Stimulated activated CD8-positive, alpha-beta memory T cell treated with anti-CD3 and anti-CD28 coated beads, Interleukin-2, amount 100 ng/mL, for 1 hour (primary cell): ENCODE data around the gene SBK2.
A peak's percentile ranks its signal among the peaks of the same experiment; 100 is the strongest.
"Not testable (repeated sequence)": the region's sequence is repeated elsewhere in the genome, so short reads cannot be mapped to it uniquely, and the experiment has no call there.

Experiments
- DNase-seq, 2 donors: peaks; one replicate each; pipeline ENCODE4 v3.0.0-alpha.2; 2020; ENCODE audit warnings: low read depth in 2 of 2

The SBK2 gene, protein sequence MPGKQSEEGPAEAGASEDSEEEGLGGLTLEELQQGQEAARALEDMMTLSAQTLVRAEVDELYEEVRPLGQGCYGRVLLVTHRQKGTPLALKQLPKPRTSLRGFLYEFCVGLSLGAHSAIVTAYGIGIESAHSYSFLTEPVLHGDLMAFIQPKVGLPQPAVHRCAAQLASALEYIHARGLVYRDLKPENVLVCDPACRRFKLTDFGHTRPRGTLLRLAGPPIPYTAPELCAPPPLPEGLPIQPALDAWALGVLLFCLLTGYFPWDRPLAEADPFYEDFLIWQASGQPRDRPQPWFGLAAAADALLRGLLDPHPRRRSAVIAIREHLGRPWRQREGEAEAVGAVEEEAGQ

DNA sequence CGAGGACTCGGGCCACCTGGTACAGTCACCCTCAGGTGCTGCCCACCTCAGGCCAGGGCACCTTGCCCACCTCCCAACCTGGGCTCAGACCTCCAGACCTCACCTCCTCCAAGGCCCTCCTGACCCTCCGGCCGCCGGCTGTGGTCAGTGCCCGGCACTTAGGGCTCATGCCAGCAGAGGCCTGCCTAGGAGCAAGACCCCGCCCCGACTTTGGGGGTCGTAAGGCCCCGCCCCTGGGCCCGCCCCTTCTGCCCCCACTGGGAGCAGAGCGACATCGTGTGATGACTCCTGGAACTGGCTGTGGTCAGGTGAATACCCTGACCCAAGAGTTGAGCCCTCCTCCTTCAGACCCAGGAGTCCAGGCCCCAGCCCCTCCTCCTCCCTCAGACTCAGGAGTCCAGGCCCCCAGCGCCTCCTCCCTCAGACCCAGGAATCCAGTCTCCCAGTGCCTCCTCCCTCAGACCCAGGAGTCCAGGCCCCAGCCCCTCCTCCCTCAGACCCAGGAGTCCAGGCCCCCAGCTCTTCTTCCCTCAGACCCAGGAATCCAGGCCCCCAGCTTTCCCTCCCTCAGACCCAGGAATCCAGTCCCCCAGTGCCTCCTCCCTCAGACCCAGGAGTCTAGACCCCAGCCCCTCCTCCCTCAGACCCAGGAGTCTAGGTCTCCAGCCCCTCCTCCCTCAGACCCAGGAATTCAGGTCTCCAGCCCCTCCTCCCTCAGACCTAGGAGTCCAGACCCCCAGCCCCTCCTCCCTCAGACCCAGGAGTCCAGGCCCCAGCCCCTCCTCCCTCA, at the start of gene SBK2:
TSS of gene SBK2 (minus strand) at position 183 of the 790 bp plus-strand sequence. CDS start 839 bp downstream, outside the sequence.
- DNase-seq: no peak

DNA sequence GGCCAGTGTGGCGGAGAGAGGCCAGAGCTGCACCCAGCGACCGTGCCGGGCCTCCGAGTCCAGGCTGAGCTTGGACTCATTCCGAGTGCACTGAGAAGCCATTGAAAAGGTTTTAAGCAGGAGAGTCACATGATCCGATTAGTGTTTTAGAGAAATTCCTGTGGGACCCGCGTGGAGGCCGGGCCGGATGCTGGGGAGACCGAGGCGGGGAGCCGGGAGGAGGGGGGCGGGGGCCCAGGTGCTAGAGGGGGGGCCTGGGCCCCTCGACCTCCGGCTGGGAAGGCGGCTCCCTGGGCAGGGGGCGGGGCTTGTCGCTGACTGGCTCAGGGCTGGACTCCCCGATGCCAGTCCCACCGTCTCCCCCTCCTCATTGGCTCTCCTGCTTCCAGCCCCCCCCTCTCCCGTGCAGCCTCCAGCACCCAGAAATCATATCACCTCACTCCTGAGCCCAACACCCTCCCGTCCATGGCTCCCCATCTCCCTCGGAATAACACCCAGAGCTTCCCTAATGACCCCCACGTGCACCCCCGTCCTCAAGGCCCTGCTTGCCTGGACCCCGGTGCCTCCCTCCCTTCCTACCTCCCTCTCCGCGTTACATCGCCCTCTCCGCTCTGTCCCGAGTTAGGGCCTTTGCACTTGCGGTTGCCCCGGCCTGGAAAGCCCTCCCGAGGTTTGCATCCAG, 48.9 kb upstream of the SBK2 start:
- no peak for DNase-seq

DNA sequence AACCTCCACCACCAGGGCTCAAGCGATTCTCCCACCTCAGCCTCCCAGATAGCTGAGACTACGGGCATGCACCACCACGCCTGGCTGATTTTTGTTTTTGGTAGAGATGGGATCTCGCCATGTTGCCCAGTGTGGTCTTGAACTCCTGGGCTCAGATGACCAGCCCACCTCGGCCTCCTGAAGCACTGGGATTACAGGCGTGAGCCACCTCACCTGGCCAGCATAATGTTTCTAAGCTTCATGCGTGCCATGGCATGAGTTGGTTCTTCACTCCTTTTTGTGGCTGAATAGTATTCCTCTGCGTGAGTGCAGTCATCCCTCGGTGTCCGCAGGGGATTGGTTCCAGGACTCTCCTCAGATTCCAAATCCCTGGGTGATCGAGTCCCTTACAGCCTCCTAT, 47.9 kb upstream of the SBK2 start:
- DNase-seq: no peak

DNA sequence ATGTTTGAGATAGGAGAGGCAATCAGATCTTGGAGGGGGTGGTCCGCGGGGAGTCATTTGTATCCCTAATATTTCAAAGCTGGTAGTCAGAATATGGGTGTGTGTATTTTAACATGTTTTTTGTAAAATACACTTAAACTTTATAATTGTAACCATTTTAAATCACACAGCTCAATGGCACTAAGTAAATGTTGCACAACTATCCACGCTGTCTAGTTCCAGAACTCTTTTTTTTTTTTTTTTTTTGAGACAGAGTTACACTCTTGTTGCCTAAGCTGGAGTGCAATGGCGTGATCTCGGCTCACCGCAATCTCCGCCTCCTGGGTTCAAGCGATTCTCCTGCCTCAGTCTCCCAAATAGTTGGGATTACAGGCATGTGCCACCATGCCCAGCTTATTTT, 47.0 kb upstream of the SBK2 start:
- not testable (repeated sequence) for DNase-seq

DNA sequence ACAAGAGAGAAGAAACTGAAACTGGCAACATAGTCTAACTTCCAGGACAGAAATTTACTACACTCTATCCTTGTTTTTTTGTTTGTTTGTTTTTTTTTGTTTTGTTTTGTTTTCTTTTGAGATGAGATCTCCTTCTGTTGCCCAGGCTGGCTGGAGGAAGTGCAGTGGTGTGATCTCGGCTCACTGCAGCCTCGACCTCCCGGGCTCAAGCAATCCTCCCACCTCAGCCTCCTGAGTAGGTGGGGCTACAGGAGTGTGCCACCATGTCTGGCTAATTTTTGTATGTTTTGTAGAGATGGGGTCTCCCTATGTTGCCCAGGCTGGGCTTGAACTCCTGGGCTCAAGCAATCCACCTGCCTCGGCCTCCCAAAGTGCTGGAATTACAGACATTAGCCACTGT, 45.4 kb upstream of the SBK2 start:
- not testable (repeated sequence) for DNase-seq

DNA sequence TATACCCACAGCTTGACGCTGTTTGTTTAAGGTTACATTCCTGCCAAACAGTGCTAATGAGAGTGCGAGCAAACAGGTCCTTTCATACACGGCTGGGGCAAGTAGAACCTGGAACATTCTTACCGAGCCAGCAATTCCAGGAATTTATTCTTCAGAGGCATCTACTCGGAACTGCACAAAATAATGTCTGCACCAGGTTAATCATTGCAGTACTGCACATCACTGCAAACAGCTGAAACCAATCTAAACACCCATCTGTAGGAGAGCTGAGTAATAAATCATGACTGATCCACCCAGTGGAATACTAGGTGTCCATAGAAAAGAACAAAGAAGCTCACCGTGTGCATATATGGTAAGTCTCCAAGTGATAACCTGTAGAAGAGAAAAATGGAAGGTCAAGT, 44.9 kb upstream of the SBK2 start:
- DNase-seq: no peak

DNA sequence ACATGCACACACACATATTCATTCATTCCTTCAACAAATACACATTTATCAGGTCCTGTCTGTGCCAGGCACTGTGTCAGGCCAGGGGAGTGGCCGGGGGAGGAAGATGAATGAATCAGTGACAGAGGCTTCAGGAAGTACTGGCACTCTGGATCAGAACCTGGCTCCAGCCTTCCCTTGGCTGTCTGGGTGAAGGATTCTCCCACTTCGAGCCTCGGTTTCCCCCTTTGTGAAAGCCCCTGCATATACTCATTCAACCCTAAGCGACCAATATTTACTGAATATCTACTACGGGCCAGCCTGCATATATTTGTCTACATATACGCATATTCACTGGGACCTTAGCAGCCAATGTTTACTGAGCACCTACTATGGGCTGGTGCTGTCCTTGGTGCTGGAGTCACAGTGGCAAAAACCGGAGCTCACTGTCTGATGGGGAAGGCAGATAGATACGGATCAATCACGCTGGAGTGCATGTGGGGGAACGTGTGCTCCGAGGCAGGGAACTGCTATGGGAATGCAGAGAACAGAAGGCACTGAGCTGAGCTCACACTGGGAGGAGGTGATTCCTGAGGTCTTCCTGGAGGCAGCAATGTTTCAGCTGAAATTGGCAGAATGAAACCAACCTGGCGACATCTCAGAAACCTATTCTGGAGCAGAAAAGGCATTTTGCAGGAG, 44.4 kb upstream of the SBK2 start:
- DNase-seq: no peak

DNA sequence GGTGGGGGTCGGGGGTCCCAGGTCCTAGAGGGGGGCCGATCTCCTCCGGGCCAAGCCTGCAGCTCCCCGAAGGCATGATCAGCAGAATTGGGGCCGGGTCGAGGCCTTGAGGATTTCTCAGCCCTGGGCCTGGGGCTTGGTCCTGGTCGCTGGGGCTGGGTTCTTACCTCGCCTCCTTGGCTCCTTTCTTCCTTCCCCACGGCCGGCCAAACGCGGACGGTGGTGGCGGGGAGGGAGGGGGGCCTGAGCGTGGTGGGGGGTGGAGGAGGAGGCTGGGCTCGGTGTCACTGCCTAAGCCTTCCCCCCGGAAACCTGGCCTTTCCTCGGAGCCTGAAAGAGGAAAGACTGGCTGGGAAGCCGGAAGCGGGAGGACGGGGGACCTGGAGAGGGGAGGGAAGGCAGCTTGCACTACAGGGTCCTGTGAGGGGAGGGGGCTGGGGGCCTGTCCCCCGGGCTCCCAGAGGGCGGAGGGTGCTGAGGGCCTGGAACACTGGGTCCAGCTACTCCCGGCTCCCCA, 43.8 kb upstream of the SBK2 start, which contains the start of gene ZNF579:
TSS of gene ZNF579 (minus strand) at position 221 of the 517 bp plus-strand sequence. CDS start 1,209 bp downstream, outside the sequence.
- DNase-seq: peak; percentile 37 to 50

DNA sequence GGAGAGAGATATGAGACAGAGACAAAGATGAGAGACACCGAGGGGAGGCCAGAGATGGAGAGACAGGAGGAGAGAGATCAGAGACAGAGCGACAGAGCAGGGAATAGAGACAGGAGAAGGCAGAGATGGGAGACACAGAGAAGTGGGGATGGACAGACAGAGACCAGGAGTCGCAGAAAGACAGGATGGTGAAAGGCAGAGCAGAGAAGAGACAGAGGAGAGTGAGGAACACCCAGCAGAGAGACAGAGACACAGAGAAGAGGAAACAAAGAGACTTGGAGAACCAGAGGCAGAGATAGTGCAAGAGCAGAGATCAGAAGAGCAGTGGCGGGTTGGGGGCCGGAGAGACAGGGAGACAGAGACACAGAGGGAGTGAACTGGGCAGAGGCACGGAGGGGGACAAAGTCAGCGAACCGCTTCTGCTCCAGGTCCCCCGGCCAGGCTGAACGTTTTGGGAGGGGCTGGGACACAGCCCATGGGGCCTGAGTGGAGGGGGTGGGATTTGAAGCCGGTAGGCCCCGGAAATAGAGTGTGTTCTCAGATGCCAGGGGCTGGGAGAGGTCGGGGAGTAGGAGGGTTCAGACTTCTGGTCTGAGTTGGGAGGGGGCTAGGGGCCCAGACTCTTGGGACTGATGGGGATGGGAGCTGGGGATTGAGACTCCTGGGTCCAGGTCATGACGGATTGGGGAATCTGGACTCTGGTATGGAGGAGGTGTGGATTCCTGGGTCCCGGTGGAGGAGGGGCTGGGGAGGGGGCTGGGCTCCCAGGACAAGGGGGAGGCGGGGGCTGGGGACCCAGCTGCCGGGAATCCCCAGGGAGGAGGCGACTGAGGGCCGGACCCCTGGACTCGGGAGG, 43.1 kb upstream of the SBK2 start:
- no peak for DNase-seq

DNA sequence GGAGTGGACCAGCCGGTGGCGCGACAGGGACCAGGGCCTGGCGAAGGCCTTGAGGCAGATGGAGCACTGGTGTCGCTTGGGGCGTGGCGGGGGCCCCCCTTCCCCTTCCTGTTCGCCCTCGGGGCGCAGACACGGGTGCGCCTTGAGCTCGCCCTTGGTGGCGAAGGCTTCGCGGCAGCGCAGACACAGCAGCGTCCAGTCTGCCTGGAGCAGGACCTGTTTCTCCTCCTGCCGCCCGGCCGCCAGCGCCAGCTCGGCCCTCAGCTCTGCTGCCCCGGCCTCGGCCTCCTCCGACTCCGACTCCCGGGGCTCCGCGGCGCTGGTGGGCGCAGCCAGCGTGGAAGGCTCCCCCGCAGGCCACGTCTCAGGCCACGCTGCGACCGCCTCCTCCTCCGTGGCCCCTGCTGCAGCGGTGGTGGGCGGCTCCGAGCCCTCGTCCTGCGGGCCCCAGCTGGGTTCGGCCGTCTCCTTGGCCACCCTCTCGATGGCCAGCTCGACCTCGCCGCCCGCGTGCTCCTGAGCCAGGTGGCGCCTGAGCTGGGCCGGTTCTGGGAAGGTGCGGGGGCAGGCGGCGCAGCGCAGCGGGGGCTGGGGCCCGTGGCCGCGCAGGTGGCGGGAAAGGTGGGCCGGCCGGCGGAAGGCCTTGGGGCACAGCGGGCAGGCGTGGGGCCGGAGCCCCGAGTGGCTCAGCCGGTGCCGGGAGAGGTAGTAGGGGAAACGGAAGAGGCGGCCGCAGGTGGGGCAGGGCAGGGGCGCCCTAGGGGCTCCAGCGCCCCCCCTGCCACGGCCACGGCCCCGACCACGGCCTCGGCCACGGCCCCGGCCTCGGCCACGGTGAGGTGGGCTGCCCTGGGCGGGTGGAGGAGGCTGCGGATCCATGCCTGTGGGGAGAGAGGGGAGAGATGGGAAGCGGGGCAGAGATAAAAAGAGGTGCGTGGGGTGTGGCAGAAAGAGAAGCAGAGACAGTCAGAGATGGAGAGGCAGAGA, 42.1 kb upstream of the SBK2 start:
- no peak for DNase-seq

DNA sequence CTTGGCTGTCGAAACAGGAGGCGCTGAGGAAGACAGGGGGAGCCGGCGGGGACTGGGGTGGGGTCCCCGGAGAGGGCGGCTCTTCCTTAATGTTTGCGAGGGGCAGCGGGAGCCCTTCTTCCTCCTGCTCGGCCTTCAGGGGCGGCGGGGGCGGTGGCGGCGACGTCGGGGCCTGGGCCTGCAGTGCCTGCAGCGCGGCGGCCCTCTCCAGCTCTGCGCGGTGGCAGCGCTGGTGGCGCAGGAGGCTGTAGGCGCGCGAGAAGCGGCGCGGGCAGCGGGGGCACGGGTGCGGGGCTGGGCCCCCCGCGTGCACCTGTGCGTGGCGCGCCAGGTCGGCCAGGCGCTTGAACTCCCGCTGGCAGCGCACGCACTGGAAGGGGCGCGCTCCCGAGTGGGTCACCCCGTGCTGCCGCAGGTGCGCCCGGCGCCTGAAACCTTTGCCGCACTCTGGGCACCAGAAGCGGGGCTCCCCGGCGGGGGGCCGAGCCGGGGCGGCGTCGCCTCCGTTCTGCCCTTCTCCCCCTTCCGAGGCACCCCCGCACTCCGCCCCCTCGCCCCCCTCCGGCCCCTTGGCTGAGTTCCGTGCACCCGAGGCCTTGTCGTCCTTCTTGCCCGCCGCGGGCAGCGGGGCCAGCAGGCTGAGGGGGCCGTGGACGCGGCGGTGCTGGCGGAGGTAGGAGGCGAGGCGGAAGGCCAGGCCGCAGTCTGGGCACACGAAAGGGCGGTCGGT, 41.3 kb upstream of the SBK2 start:
- no peak for DNase-seq

DNA sequence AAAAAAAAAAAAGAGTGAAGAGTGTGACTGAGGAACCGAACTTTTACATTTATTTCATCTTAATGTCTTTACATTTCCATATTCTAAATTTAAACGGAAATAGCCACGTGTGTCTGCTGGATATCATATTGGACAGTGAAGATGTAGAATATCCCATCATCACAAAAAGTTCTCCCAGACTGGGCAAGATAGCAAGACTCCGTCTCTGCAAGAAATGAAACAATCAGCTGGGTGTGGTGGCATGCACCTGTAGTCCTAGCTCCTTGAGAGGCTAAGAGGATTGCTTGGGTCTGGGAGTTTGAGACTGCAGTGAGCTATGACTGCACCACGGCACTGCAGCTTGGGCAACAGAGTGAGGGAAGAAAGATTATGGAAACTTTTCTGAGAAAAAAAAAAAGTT, 39.8 kb upstream of the SBK2 start:
- no peak for DNase-seq

DNA sequence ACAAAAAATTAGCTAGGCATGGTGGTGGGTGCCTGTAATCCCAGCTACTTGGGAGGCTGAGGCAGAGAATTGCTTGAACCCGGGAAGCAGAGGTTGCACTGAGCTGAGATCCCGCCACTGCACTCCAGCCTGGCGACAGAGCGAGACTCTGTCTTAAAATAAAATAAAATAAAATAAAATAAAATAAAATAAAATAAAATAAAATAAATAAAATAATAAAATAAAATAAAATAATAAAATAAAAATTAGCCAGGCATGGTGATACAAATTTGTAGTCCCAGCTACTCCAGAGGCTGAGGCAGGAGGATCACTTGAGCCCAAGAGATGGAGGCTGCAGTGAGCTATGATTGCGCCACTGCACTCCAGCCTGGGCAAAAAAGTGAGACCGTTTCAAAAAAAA, 37.0 kb upstream of the SBK2 start:
- not testable (repeated sequence) for DNase-seq

DNA sequence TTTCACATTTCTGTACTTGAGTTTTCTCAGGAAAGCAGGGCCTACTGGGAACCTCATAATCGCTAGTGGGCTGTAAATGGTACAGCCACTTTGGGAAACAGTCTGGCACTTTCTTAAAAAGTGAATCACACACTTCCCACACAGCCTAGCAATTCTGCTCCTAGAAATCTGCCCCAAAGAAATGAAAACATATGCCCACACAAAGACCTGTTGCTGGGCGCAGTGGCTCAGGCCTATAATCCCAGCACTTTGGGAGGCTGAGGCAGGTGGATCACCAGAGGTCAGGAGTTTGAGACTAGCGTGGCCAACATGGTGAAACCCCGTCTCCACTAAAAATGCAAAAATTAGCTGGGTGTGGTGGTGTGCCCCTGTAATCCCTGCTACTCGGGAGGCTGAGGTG, 32.5 kb upstream of the SBK2 start:
- not testable (repeated sequence) for DNase-seq

DNA sequence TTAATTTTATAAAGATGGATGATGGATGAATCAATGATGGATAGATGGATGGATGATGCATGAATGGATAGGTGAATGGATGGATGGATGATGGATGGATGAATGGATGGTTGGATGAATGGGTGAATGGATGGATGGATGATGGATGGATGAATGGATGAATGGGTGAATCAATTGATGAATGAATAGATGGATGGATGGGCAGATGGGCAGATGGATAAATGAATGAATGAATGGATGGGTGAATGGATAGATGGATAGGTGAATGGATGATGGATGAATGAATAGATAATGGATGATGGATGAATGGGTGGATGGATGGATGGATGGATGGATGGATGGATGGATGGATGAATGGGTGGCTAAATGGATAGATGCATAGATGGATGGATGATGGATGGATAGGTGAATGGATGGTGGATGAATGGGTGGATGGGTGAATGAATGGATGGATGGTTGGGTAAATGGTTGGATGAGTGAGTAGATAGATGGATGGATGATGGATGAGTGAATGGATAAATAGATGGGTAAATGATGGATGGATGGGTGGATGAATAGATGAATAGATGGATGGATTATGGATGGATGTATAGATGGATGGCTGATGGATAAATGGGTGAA, 30.9 kb upstream of the SBK2 start:
- DNase-seq: no peak

DNA sequence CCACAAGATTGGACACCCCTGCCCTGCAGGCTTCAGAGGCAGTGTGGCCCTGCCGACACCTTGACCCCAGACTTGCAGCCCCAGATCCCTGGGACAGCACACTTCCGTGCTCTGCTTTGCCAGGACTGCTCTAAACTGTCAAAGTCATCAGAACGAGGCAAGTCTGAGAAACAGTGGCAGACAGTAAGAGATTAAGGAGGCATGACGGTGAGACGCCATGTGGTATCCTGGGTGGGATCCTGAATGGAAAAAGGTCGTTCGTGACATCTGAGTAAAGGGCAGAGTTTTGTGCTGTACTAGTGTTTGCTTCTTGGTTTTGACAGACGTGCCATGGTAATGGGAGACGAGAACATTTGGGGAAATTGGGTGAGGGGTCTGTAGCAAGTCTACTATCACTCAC, 29.9 kb upstream of the SBK2 start:
- DNase-seq: no peak

DNA sequence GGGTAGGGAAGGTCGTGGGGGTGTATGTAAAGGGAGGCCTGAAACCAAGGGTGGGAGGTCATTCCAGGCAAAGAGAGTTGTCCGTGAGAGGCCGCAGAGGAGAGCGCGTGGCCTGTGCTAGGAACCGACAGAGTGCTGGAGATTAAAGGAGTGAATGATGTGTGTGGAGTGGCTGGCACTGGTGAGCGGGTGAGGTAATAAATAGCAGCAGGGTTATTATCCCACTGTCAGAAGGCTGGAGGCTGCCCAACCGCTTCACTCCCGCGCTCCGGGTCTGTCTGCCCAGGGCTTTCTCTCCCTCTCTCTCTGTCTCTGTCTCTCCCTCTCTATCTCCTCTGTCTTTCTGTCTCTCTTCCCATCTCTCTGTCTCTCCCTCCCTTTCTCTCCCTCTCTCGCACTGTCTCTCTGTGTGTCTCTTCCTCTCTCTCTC, 26.3 kb upstream of the SBK2 start:
- DNase-seq: no peak

DNA sequence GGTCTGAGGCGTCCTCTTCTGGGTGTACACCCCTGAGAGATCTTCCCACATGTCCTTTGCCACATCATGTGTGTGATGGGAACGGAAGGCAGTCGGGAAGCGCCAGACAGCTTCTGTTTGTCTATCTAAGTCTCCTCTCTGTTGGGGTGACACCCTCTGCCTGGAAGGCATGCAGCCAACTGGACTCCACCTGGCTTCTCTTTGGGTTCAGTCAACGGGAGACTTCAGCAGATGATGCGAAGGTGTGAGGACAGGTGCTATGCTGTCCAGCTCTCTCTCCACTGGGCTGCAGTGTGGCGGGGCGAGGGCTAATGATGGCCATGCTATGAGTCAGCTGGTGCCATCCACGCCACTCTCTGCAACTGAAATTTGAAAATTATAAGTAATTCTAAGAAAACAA, 22.8 kb upstream of the SBK2 start:
- DNase-seq: no peak
